Hepatocyte (in vitro differentiated cells): Measurements from ENCODE around the gene TUBB1. TPM values are rescaled to one million over a fixed set of nuclear protein-coding genes. Genes with fewer than 3 reads are reported as not detected.

Experiments used
- DNase-seq: peaks from one replicate; pipeline ENCODE4 v3.0.0-alpha.2; 2016; ENCODE audit warnings: low spot score
- H2AFZ ChIP-seq: fragments of 200-600 bp; sonication (generic); 2 replicates; pipeline ENCODE4 v1.6.0; 2016; ENCODE audit warnings: antibody characterized with exemption, mild to moderate bottlenecking
- H3K27ac ChIP-seq: fragments of 200-600 bp; sonication (generic); 2 replicates; pipeline ENCODE4 v1.5.1; 2016; ENCODE audit warnings: mild to moderate bottlenecking
- H3K27me3 ChIP-seq: fragments of 200-600 bp; sonication (generic); 2 replicates; pipeline ENCODE4 v1.6.1; 2016
- H3K36me3 ChIP-seq: fragments of 200-600 bp; sonication (generic); replicated peaks from 2 replicates; pipeline ENCODE4 v1.5.1; 2016; ENCODE audit warnings: low read depth; ENCODE audit not compliant: insufficient read depth
- H3K4me1 ChIP-seq: fragments of 200-600 bp; sonication (generic); 2 replicates; pipeline ENCODE4 v1.5.1; 2016; ENCODE audit warnings: mild to moderate bottlenecking, moderate library complexity; ENCODE audit not compliant: insufficient read depth
- H3K4me2 ChIP-seq: fragments of 200-600 bp; sonication (generic); 2 replicates; pipeline ENCODE4 v1.6.0; 2016
- H3K4me3 ChIP-seq: fragments of 200-600 bp; sonication (generic); 2 replicates; pipeline ENCODE4 v1.5.1; 2016; ENCODE audit warnings: mild to moderate bottlenecking
- H3K79me2 ChIP-seq: fragments of 200-600 bp; sonication (generic); 2 replicates; pipeline ENCODE4 v1.6.0; 2017; ENCODE audit warnings: mild to moderate bottlenecking
- H3K9me2 ChIP-seq: fragments of 200-600 bp; sonication (generic); replicated peaks from 2 replicates; pipeline ENCODE4 v1.6.0; 2017; ENCODE audit warnings: mild to moderate bottlenecking; ENCODE audit not compliant: insufficient read depth
- H3K9me3 ChIP-seq: fragments of 200-600 bp; sonication (generic); 2 replicates; pipeline ENCODE4 v1.5.1; 2016; ENCODE audit warnings: low read depth, mild to moderate bottlenecking
- H4K20me1 ChIP-seq: fragments of 200-600 bp; sonication (generic); 2 replicates; pipeline ENCODE4 v1.6.0; 2016; ENCODE audit warnings: mild to moderate bottlenecking; ENCODE audit not compliant: insufficient read depth, poor library complexity, severe bottlenecking
- CTCF ChIP-seq: fragments of 200-600 bp; sonication (generic); IDR thresholded peaks from 2 replicates; pipeline ENCODE4 v1.5.1; 2016; ENCODE audit warnings: antibody characterized with exemption, mild to moderate bottlenecking; ENCODE audit not compliant: poor library complexity
- EZH2 ChIP-seq: fragments of 200-600 bp; sonication (generic); IDR thresholded peaks from 2 replicates; pipeline ENCODE4 v1.6.1; 2016; ENCODE audit warnings: antibody characterized with exemption, mild to moderate bottlenecking, borderline replicate concordance
- EZH2phosphoT487 ChIP-seq: fragments of 200-600 bp; sonication (generic); IDR thresholded peaks from one replicate; pipeline ENCODE4 v1.6.1; 2018; ENCODE audit warnings: antibody characterized with exemption, mild to moderate bottlenecking, low read depth, moderate library complexity; ENCODE audit not compliant: unreplicated experiment, severe bottlenecking
- WGBS: methylation state at CpG from one replicate; pipeline ENCODE4 v1.1.6; 2016; ENCODE audit warnings: low lambda C conversion rate; ENCODE audit errors: missing lambda C conversion rate; 5-methylcytosine and 5-hydroxymethylcytosine counted together
- polyA plus RNA-seq: library from polyadenylated mRNA; unstranded; fragments of >200 nt; fragmentation: Nextera tagmentation; extraction: Ambion mirVana; gene quantifications from 2 replicates; pipeline ENCODE4 v1.2.1, GENCODE V29; 2016
- total RNA-seq: library from RNA; depleted of rRNA; stranded (reverse); fragments of >200 nt; gene quantifications from 2 replicates; pipeline ENCODE4 v1.2.3, GENCODE V29; 2014

TUBB1 gene
- total and polyA plus RNA-seq, 2 experiments from 2014 or later: 0.05 to 0.10 TPM

- TF ChIP-seq CTCF (no peak), EZH2 (no peak), EZH2phosphoT487 (no peak)
- no peak for DNase-seq
- no peak overlapping the region for H3K27ac ChIP-seq
- no peaks in the 10 kb centered on the region for H4K20me1 ChIP-seq
- H3K79me2 ChIP-seq: no peaks in the 10 kb centered on the region
- 72% methylated on average over 4 of the region's 4 CpGs for WGBS
- no peaks in the 10 kb centered on the region for H3K4me1 ChIP-seq
- no peaks in the 10 kb centered on the region for H3K36me3 ChIP-seq
- no peak overlapping the region for H3K4me2 ChIP-seq
- no peaks in the 10 kb centered on the region for H3K9me2 ChIP-seq
- no peak overlapping the region for H2AFZ ChIP-seq
- H3K9me3 ChIP-seq: no peaks in the 10 kb centered on the region
- peaks cover 38% of the 10 kb centered on the region for H3K27me3 ChIP-seq
- H3K4me3 ChIP-seq: no peak overlapping the region
Observed at GRCh38 chr20:59075934-59076508, 56.8 kb downstream of the TUBB1 start.

Other genes with a start within 250 kb of the TUBB1 start
- gene GNAS-AS1, start 168.5 kb upstream of the TUBB1 start, total RNA-seq: 0.16 TPM in 1 of 2 replicates, not detected in the other
- gene GNAS-AS1, start 168.5 kb upstream of the TUBB1 start, polyA plus RNA-seq: 0.97 and 0.98 TPM in 2 replicates
- gene GNAS, start 166.7 kb upstream of the TUBB1 start, total RNA-seq: 841 and 897 TPM in 2 replicates
- gene GNAS, start 166.7 kb upstream of the TUBB1 start, polyA plus RNA-seq: 1,649 and 1,702 TPM in 2 replicates
- 41.7 and 48.3 TPM in 2 replicates for gene NELFCD, start 38.2 kb upstream of the TUBB1 start, total RNA-seq
- 64.0 and 77.7 TPM in 2 replicates for gene NELFCD, start 38.2 kb upstream of the TUBB1 start, polyA plus RNA-seq
- gene CTSZ, start 12.2 kb upstream of the TUBB1 start, total RNA-seq: 123 and 161 TPM in 2 replicates
- gene CTSZ, start 12.2 kb upstream of the TUBB1 start, polyA plus RNA-seq: 5.0 and 7.1 TPM in 2 replicates
- 32.2 and 32.9 TPM in 2 replicates for gene ATP5F1E, start 12.9 kb downstream of the TUBB1 start, total RNA-seq
- 217 and 227 TPM in 2 replicates for gene ATP5F1E, start 12.9 kb downstream of the TUBB1 start, polyA plus RNA-seq
- 70.3 and 75.7 TPM in 2 replicates for gene PRELID3B, start 23.4 kb downstream of the TUBB1 start, total RNA-seq
- 33.0 and 38.2 TPM in 2 replicates for gene PRELID3B, start 23.4 kb downstream of the TUBB1 start, polyA plus RNA-seq
- gene ZNF831, start 144.4 kb downstream of the TUBB1 start, total RNA-seq: not detected in 2 replicates
- gene ZNF831, start 144.4 kb downstream of the TUBB1 start, polyA plus RNA-seq: not detected in 2 replicates